ENCODE results near the gene MTERF4.

Gene MTERF4

GRCh38 chr2:241074901-241075540, 27.1 kb downstream of the MTERF4 start:
- H4K20me1 ChIP-seq (ENCODE audit: insufficient read depth, low read length, poor library complexity, severe bottlenecking): no peaks in the 10 kb centered on the region
- H3K9ac ChIP-seq (ENCODE audit: low read depth, low read length, poor library complexity, severe bottlenecking): no peak overlapping the region
- H3K4me2 ChIP-seq (ENCODE audit: low read depth, low read length, poor library complexity, severe bottlenecking): no peak overlapping the region
- H3F3A ChIP-seq (ENCODE audit: low read depth): no peaks in the 10 kb centered on the region
- no peak overlapping the region for H2AFZ ChIP-seq (ENCODE audit: low read length)
- no peaks in the 10 kb centered on the region for H3K27me3 ChIP-seq (ENCODE audit: insufficient read depth, low read length, poor library complexity, severe bottlenecking)
- H3K36me3 ChIP-seq (ENCODE audit: insufficient read depth, low read length): no peaks in the 10 kb centered on the region
- H3K4me1 ChIP-seq (ENCODE audit: insufficient read depth, low read length, poor library complexity, severe bottlenecking): no peaks in the 10 kb centered on the region
- no peak overlapping the region for H3K4me3 ChIP-seq (ENCODE audit: low read length, poor library complexity, severe bottlenecking)
- no peaks in the 10 kb centered on the region for H3K9me3 ChIP-seq (ENCODE audit: insufficient read depth, low read depth, low read length)
- TF ChIP-seq CTCF (conservative IDR thresholded peaks at IDR 0.05; ENCODE audit: low read length): no peak
- no peak for TF ChIP-seq EZH2phosphoT487 (IDR thresholded peaks at IDR 0.05; ENCODE audit: borderline replicate concordance)
- no peaks in the 10 kb centered on the region for H3K79me2 ChIP-seq (ENCODE audit: insufficient read depth, low read length)
- no peaks in the 10 kb centered on the region for H3K9me2 ChIP-seq (replicated peaks; ENCODE audit: low read depth, low read length)

- H4K20me1 ChIP-seq (ENCODE audit: insufficient read depth, low read length, poor library complexity, severe bottlenecking): no peaks in the 10 kb centered on the region
- H3K9ac ChIP-seq (ENCODE audit: low read depth, low read length, poor library complexity, severe bottlenecking): no peak overlapping the region
- no peak overlapping the region for H3K4me3 ChIP-seq (ENCODE audit: low read length, poor library complexity, severe bottlenecking)
- no peaks in the 10 kb centered on the region for H3K79me2 ChIP-seq (ENCODE audit: insufficient read depth, low read length)
- no peaks in the 10 kb centered on the region for H3F3A ChIP-seq (ENCODE audit: low read depth)
- H3K27me3 ChIP-seq (ENCODE audit: insufficient read depth, low read length, poor library complexity, severe bottlenecking): no peaks in the 10 kb centered on the region
- TF ChIP-seq EZH2phosphoT487 (IDR thresholded peaks at IDR 0.05; ENCODE audit: borderline replicate concordance) (no peak), CTCF (conservative IDR thresholded peaks at IDR 0.05; ENCODE audit: low read length) (no peak)
- H3K4me2 ChIP-seq (ENCODE audit: low read depth, low read length, poor library complexity, severe bottlenecking): no peak overlapping the region
- H2AFZ ChIP-seq (ENCODE audit: low read length): no peak overlapping the region
- no peaks in the 10 kb centered on the region for H3K9me2 ChIP-seq (replicated peaks; ENCODE audit: low read depth, low read length)
- no peaks in the 10 kb centered on the region for H3K4me1 ChIP-seq (ENCODE audit: insufficient read depth, low read length, poor library complexity, severe bottlenecking)
- no peaks in the 10 kb centered on the region for H3K36me3 ChIP-seq (ENCODE audit: insufficient read depth, low read length)
- no peaks in the 10 kb centered on the region for H3K9me3 ChIP-seq (ENCODE audit: insufficient read depth, low read depth, low read length)
Measured at GRCh38 chr2:241074065-241074818, 27.8 kb downstream of the MTERF4 start.

- Histone ChIP-seq H3K36me3 (ENCODE audit: insufficient read depth, low read length) (no peaks in the 10 kb centered on the region), H3K79me2 (ENCODE audit: insufficient read depth, low read length) (no peaks in the 10 kb centered on the region), H3K9me2 (replicated peaks; ENCODE audit: low read depth, low read length) (no peaks in the 10 kb centered on the region), H3K4me2 (ENCODE audit: low read depth, low read length, poor library complexity, severe bottlenecking) (no peak overlapping the region), H3K4me1 (ENCODE audit: insufficient read depth, low read length, poor library complexity, severe bottlenecking) (no peaks in the 10 kb centered on the region), H2AFZ (ENCODE audit: low read length) (no peak overlapping the region), H3K9ac (ENCODE audit: low read depth, low read length, poor library complexity, severe bottlenecking) (no peak overlapping the region), H3K9me3 (ENCODE audit: insufficient read depth, low read depth, low read length) (no peaks in the 10 kb centered on the region), H3K4me3 (ENCODE audit: low read length, poor library complexity, severe bottlenecking) (no peak overlapping the region), H4K20me1 (ENCODE audit: insufficient read depth, low read length, poor library complexity, severe bottlenecking) (no peaks in the 10 kb centered on the region), H3K27me3 (ENCODE audit: insufficient read depth, low read length, poor library complexity, severe bottlenecking) (no peaks in the 10 kb centered on the region), H3F3A (ENCODE audit: low read depth) (no peaks in the 10 kb centered on the region)
- TF ChIP-seq EZH2phosphoT487 (IDR thresholded peaks at IDR 0.05; ENCODE audit: borderline replicate concordance) (no peak), CTCF (conservative IDR thresholded peaks at IDR 0.05; ENCODE audit: low read length) (no peak)
Measured at GRCh38 chr2:241073166-241074064, 28.7 kb downstream of the MTERF4 start.
